HepG2 (cell line): ENCODE data around the gene ILKAP. TPM values are rescaled to one million over a fixed set of nuclear protein-coding genes. Genes with fewer than 3 reads are reported as not detected.

Experiments
- ETS1 ChIP-seq: sonication (generic); formaldehyde crosslinking; IDR thresholded peaks from 2 replicates; pipeline ENCODE4 v1.4.0; 2020; ENCODE audit warnings: missing genetic modification reagents
- KDM1A ChIP-seq: IDR thresholded peaks from 2 replicates; pipeline ENCODE4 v1.6.1; 2016; ENCODE audit warnings: missing compliant biosample characterization
- KDM4B ChIP-seq: sonication (generic); formaldehyde crosslinking; IDR thresholded peaks from 2 replicates; pipeline ENCODE4 v1.4.0; 2020; ENCODE audit warnings: missing genetic modification reagents
- KLF16 ChIP-seq, 2 experiments: sonication (generic) in 1 of 2; formaldehyde crosslinking in 1 of 2; IDR thresholded peaks; 2 replicates each; pipeline versions ENCODE4 v1.6.1 to v1.8.0; 2016 to 2023; ENCODE audit warnings: missing genetic modification reagents in 2 of 2, missing compliant biosample characterization in 1 of 2
- LRRFIP1 ChIP-seq: sonication (generic); formaldehyde crosslinking; conservative IDR thresholded peaks from 2 replicates; pipeline ENCODE4 v1.4.0; 2020; ENCODE audit warnings: missing genetic modification reagents
- POLR2G ChIP-seq: fragments of 200-400 bp; formaldehyde crosslinking; IDR thresholded peaks from 2 replicates; pipeline ENCODE4 v1.6.1; 2018; ENCODE audit warnings: mild to moderate bottlenecking, low read depth, low read length, moderate library complexity
- RARG ChIP-seq: sonication (generic); formaldehyde crosslinking; IDR thresholded peaks from 2 replicates; pipeline ENCODE4 v1.4.0; 2020; ENCODE audit warnings: low read depth, mild to moderate bottlenecking, missing genetic modification reagents
- RELA ChIP-seq: sonication (generic); formaldehyde crosslinking; IDR thresholded peaks from 2 replicates; pipeline ENCODE4 v1.4.0; 2020; ENCODE audit warnings: missing genetic modification reagents
- SATB2 ChIP-seq: sonication (generic); formaldehyde crosslinking; IDR thresholded peaks from 2 replicates; pipeline ENCODE4 v1.5.0; 2020; ENCODE audit warnings: missing genetic modification reagents
- ZBTB10 ChIP-seq: sonication (generic); formaldehyde crosslinking; IDR thresholded peaks from 2 replicates; pipeline ENCODE4 v1.4.0; 2020; ENCODE audit warnings: missing genetic modification reagents, borderline replicate concordance
- ZBTB49 ChIP-seq: sonication (generic); formaldehyde crosslinking; IDR thresholded peaks from 2 replicates; pipeline ENCODE4 v1.4.0; 2020; ENCODE audit warnings: missing genetic modification reagents, borderline replicate concordance
- ZNF124 ChIP-seq: sonication (generic); formaldehyde crosslinking; IDR thresholded peaks from 2 replicates; pipeline ENCODE4 v1.4.0; 2020; ENCODE audit warnings: missing genetic modification reagents
- ZNF281 ChIP-seq: sonication (generic); formaldehyde crosslinking; IDR thresholded peaks from 2 replicates; pipeline ENCODE4 v1.4.0; 2020; ENCODE audit warnings: missing genetic modification reagents, borderline replicate concordance
- ZNF296 ChIP-seq: sonication (generic); formaldehyde crosslinking; conservative IDR thresholded peaks from 2 replicates; pipeline ENCODE4 v1.5.0; 2020; ENCODE audit warnings: mild to moderate bottlenecking, missing genetic modification reagents
- ZNF512 ChIP-seq: sonication (generic); formaldehyde crosslinking; IDR thresholded peaks from 2 replicates; pipeline ENCODE4 v1.4.0; 2020; ENCODE audit warnings: mild to moderate bottlenecking, missing genetic modification reagents
- polyA plus RNA-seq, 8 experiments: library from polyadenylated mRNA; depleted of rRNA in 3 of 8; stranded (reverse) in 7 of 8; unstranded in 1 of 8; fragments of >200 nt; fragmentation: Illumina TruSeq in 4 of 8; extraction: Trizol in 4 of 8; gene quantifications; 2 replicates each; pipeline versions ENCODE4 v1.2.1 to v1.2.3, GENCODE V29; 2011 to 2016; ENCODE audit warnings: low read depth in 4 of 8, missing spikeins in 1 of 8, mixed read lengths in 1 of 8; ENCODE audit not compliant: insufficient read depth in 1 of 8
- total RNA-seq, 5 experiments: library from RNA; depleted of rRNA; stranded (reverse); fragments of >200 nt; fragmentation: Illumina TruSeq; extraction: Trizol; gene quantifications; 2 replicates each; pipeline ENCODE4 v1.2.3, GENCODE V29; 2016; ENCODE audit warnings: low read depth in 1 of 5

Gene ILKAP
- total and polyA plus RNA-seq, 2 of the 13 experiments (the other 11 are each of a cell fraction or from before 2014, with no cell fraction given): 29.6 to 33.1 TPM

- TF ChIP-seq ZNF512 (CRISPR knock-in tag) (no peak), ZBTB10 (no peak), ZNF281 (CRISPR knock-in tag) (no peak), LRRFIP1 (CRISPR knock-in tag) (no peak), ZNF124 (CRISPR knock-in tag) (peak; percentile 62), ETS1 (CRISPR knock-in tag) (no peak), POLR2G (peak; percentile 81), ZNF296 (CRISPR knock-in tag) (0 out of 2 replicates have a peak, but pooled peaks have one; percentile 14), KDM1A (no peak), KDM4B (CRISPR knock-in tag) (no peak), ZBTB49 (CRISPR knock-in tag) (no peak), RELA (CRISPR knock-in tag) (no peak), KLF16 (CRISPR knock-in tag; IDR thresholded peaks at IDR 0.05) (peak in 1 of 2 experiments; percentile 65; a peak in 2 of 4 replicates), RARG (CRISPR knock-in tag) (no peak), SATB2 (CRISPR knock-in tag) (no peak)
Measured at GRCh38 chr2:238242731-238243495, 39.4 kb upstream of the ILKAP start (continued).
